Upper lobe of right lung (tissue), 1 donor: Measurements from ENCODE around the gene LUC7L2. TPM values are rescaled to one million over a fixed set of nuclear protein-coding genes. Genes with fewer than 3 reads are reported as not detected.
"Not testable (repeated sequence)": the region's sequence is repeated elsewhere in the genome, so short reads cannot be mapped to it uniquely, and the experiment has no call there.

Experiments
- ATAC-seq: fragments of 200-7000 bp; cut with Tn5 transposase; one replicate; pipeline ENCODE4 v1.9.1; 2020; ENCODE audit warnings: mild to moderate bottlenecking, moderate library complexity
- DNase-seq: peaks from one replicate; pipeline ENCODE4 v3.0.0-alpha.2; 2020
- H3K27ac ChIP-seq: fragments of 200-600 bp; one replicate; pipeline ENCODE4 v1.8.0; 2022
- H3K27me3 ChIP-seq: fragments of 200-600 bp; one replicate; pipeline ENCODE4 v1.8.0; 2022; ENCODE audit warnings: mild to moderate bottlenecking
- H3K36me3 ChIP-seq: fragments of 200-600 bp; one replicate; pipeline ENCODE4 v1.8.0; 2022
- H3K4me1 ChIP-seq: fragments of 200-600 bp; one replicate; pipeline ENCODE4 v1.8.0; 2022
- H3K4me3 ChIP-seq: fragments of 200-600 bp; one replicate; pipeline ENCODE4 v1.8.0; 2022; ENCODE audit warnings: mild to moderate bottlenecking
- H3K9me3 ChIP-seq: fragments of 200-600 bp; one replicate; pipeline ENCODE4 v1.8.0; 2022
- CTCF ChIP-seq: fragments of 200-600 bp; IDR thresholded peaks from one replicate; pipeline ENCODE4 v1.8.0; 2022; ENCODE audit warnings: antibody characterized with exemption
- intact Hi-C: fragments of 100-400 bp; cut with DNase I; formaldehyde crosslinking; loops from one replicate; pipeline ENCODE4 v1.11.0; 2022
- total RNA-seq: library from RNA; stranded (reverse); fragmentation: NEBNext Ultra II Directional; extraction: Animal tissue kit (Norgen Biotek cat#: 25700); gene quantifications from one replicate; pipeline ENCODE4 v1.2.1, GENCODE V29; 2021
- donor health status: DM: no; HTN: yes; CAD: no; lungs with severe emphysema.

The LUC7L2 gene
- total RNA-seq, 1 donor from 2014 or later = 79.5 TPM

- DNase-seq (no peak), ATAC-seq (no peak)
- H3K27ac ChIP-seq = no peak overlapping the region
- H3K9me3 ChIP-seq = no peaks in the 10 kb centered on the region
- H3K4me3 ChIP-seq = no peak overlapping the region
- intact Hi-C loops = no loop called here
- no peaks in the 10 kb centered on the region for H3K27me3 ChIP-seq
- H3K4me1 ChIP-seq = no peaks in the 10 kb centered on the region
- peaks cover 67% of the 10 kb centered on the region for H3K36me3 ChIP-seq
- TF ChIP-seq CTCF = no peak
These were observed 63.4 kb downstream of the LUC7L2 start for GRCh38 chr7:139423091-139423490.

GRCh38 chr7:139424004-139424403 is 64.3 kb downstream of the LUC7L2 start:
- Histone ChIP-seq H3K9me3 (no peaks in the 10 kb centered on the region), H3K4me1 (no peaks in the 10 kb centered on the region), H3K36me3 (peaks cover 63% of the 10 kb centered on the region), H3K4me3 (no peak overlapping the region), H3K27ac (no peak overlapping the region), H3K27me3 (no peaks in the 10 kb centered on the region)
- DNase-seq (no peak), ATAC-seq (no peak)
- no peak for TF ChIP-seq CTCF
- intact Hi-C loops = no loop called here

- not testable (repeated sequence) for H3K27me3 ChIP-seq
These were observed 66.0 kb downstream of the LUC7L2 start for GRCh38 chr7:139425701-139426100.

DNA sequence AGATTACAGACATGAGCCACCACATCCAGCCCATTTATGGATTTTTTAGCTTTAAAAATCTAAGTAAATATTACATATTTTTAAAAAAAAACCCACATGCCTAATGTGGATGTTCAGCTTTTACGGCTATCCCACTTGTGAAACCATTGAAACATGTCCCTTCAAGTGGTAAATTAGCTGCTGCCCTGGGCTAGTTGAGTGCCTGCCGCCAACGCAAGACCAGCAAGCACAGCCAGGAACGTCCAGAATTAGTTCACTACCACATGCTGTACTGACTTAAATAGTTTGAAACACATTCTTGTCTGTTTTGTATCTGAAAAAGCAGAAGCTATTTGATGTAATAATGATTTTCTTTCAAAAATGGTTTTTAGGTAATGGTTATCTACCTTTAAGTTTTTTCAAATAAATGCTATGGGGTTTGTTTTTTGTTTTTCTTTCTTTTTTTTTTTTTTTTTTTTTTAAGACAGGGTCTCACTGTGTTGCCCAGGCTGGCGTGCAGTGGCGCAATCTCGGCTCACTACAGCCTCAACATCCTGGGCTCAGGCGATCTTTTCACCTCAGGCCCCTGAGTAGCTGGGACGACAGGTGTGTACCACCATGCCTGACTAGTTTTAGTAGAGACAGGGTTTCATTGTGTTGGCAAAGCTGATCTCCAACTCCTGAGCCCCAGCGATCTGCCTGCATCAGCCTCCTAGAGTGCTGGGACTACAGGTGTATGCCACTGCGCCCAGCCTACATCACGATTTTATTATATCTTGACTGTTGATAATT is 66.7 kb downstream of the LUC7L2 start:
- peaks cover 41% of the 10 kb centered on the region for H3K36me3 ChIP-seq
- H3K4me1 ChIP-seq = no peaks in the 10 kb centered on the region
- no peak overlapping the region for H3K27ac ChIP-seq
- H3K27me3 ChIP-seq = no peaks in the 10 kb centered on the region
- intact Hi-C loops = no loop called here
- ATAC-seq (no peak), DNase-seq (no peak)
- no peak for TF ChIP-seq CTCF
- no peaks in the 10 kb centered on the region for H3K9me3 ChIP-seq
- no peak overlapping the region for H3K4me3 ChIP-seq

More at GRCh38 chr7:139425701-139426100, 66.0 kb downstream of the LUC7L2 start:
- H3K36me3 ChIP-seq = peaks cover 46% of the 10 kb centered on the region
- H3K4me3 ChIP-seq, H3K4me1 ChIP-seq, DNase-seq, H3K27ac ChIP-seq, H3K9me3 ChIP-seq, ATAC-seq, intact Hi-C loops: not testable (repeated sequence)

GRCh38 chr7:139427029-139427420 is 67.3 kb downstream of the LUC7L2 start:
- no peak for TF ChIP-seq CTCF
- no peaks in the 10 kb centered on the region for H3K4me1 ChIP-seq

GRCh38 chr7:139427788-139428187 is 68.1 kb downstream of the LUC7L2 start:
- Histone ChIP-seq H3K9me3 (no peaks in the 10 kb centered on the region), H3K27me3 (no peaks in the 10 kb centered on the region), H3K36me3 (peaks cover 27% of the 10 kb centered on the region), H3K27ac (no peak overlapping the region), H3K4me1 (no peaks in the 10 kb centered on the region), H3K4me3 (no peak overlapping the region)
- no peak for ATAC-seq
- intact Hi-C loops = no loop called here
- no peak for TF ChIP-seq CTCF
- no peak for DNase-seq

More at GRCh38 chr7:139427029-139427420, 67.3 kb downstream of the LUC7L2 start:
- no peaks in the 10 kb centered on the region for H3K27me3 ChIP-seq
- ATAC-seq = peak; percentile 19
- H3K36me3 ChIP-seq = peaks cover 35% of the 10 kb centered on the region
- H3K9me3 ChIP-seq = no peaks in the 10 kb centered on the region
- no peak overlapping the region for H3K4me3 ChIP-seq
- no peak for DNase-seq
- no peak overlapping the region for H3K27ac ChIP-seq
- intact Hi-C loops = no loop called here

- peaks cover 19% of the 10 kb centered on the region for H3K36me3 ChIP-seq
- H3K9me3 ChIP-seq, intact Hi-C loops, ATAC-seq, H3K27me3 ChIP-seq, H3K4me1 ChIP-seq, DNase-seq, H3K27ac ChIP-seq, H3K4me3 ChIP-seq: not testable (repeated sequence)
These were observed 70.0 kb downstream of the LUC7L2 start for GRCh38 chr7:139429735-139430134.
